ENCODE results near the gene PELI3.
"Not testable (repeated sequence)": the region's sequence is repeated elsewhere in the genome, so short reads cannot be mapped to it uniquely, and the experiment has no call there.

The PELI3 gene

DNA sequence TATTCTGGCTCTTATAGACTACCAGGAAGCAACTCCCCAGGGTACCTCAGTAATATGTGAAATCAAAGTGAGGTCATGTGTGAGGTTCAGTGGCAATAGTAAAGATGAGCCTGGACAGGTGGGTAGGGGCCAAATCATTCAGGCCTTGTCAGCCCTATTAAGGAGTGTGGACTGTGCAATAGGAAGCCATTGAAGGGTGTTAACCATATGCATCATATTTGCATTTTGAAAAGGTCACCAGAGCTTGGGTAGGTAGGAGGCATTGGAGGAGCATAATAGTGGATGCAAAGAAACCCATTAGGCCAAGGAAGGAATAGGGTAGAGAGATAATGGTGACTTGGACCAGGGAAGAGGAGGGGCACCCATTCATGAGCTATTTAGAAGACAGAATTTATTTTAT is 19.7 kb upstream of the PELI3 start:
- DNase-seq: no peak

DNA sequence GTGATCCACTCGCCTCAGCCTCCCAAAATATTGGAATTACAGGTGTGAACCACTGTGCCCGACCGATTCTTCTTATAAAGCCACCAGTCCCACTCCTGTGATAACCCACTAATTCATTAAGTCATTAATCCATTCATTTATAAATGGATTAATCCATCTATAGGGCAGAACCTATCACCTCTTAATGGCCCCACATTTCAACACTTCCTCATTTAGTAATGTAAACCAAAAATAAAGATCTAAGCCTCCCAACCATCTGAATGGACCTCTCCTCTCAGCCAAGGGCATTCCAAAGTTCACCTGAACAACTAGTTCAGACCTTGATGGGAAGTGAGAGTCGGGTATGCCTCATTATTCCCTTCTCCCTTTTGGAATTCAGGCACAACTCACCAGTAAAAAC is 18.2 kb upstream of the PELI3 start:
- no peak for DNase-seq

DNA sequence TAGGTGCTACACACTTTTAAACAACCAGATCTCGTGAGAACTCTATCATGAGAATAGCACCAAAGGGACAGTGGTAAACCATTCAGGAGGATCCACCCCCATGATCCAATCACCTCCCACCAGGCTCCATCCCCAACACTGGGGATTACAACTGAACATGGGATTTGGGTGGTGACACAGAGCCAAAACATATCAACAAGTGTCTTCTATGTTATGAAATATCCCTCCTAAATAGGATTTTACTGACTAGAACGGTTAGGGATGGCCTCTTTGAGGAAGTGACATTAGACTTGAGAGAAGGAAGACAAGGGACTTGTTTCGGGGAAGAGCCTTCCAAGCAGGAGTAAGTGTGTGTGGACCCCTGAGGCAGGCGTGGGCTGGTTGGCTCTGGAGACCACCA is 16.1 kb upstream of the PELI3 start:
- no peak for DNase-seq

- DNase-seq: no peak
Measured at GRCh38 chr11:66451663-66452062, 15.0 kb upstream of the PELI3 start.

DNA sequence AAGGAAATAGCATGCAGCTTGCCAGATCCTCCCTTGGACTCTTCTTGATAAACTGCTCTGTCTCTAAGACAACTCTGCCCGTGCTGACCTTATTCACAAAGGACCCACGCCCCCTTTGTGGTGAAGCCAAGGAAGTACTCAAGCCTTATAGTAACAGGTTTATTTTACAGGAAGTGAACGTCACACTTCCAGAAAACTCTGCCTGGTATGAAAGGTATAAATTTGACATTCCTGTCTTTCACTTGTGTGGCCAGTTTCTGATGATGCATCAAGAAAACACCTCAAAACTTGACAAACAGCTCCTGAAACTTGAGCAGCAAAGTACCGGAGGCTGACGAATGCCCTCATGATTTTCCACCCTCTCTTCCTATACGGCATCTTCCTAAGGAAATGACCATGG is 12.5 kb upstream of the PELI3 start:
- no peak for DNase-seq

GRCh38 chr11:66454828-66455227 is 11.9 kb upstream of the PELI3 start:
- no peak for DNase-seq

DNA sequence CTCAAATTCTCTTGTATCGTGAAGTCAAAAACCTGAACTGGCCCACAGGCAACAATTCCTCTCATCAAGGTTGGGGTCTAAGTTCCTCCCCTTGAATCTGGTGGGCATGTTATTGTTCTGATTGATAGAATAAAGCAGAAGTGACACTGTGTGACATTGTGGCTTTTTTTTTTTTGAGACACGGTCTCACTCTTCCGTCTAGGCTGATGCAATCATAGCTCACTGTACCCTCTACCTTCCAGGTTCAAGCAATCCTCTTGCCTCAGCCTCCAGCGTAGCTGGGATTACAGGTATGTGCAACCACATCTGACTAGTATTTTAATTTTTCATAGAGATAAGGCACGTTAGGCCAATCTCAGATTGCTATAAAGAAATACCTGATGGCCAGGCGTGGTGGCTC is 8.9 kb upstream of the PELI3 start:
- DNase-seq: no peak

DNA sequence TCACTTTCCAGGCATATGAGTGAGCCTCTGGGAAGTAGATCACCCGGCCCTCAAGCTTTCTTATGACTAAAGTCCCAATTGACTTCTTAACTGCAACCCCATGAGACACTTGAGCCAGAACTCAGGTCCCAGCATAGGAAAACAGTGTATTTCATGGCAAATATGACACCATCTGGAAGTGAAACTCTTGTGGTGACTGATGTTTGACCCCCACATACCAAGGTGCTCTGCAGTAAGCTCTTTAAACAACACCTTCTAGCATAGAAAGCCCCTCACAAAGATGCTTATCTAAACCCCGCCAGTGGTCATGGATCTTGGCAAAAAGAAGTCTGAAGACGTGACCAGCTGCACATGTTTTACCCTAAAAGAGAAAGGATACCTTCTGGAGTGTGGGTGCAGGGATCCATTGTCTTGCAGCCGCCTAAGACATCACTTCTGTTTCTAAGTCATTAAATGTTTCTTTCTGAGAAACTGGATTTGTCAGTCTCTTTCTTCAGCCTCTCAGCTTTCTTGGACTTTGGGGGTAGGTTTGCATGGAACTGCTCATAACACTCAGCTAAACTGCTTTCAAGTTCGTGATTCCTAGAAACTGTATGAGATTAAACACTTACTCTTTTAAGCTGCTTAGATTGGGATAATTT is 7.4 kb upstream of the PELI3 start:
- no peak for DNase-seq

GRCh38 chr11:66462010-66462409 is 4.7 kb upstream of the PELI3 start:
- no peak for DNase-seq

- no peak for DNase-seq
Measured at GRCh38 chr11:66462911-66463310, 3.8 kb upstream of the PELI3 start.

- not testable (repeated sequence) for DNase-seq
Measured at GRCh38 chr11:66464116-66464515, 2.6 kb upstream of the PELI3 start.

- DNase-seq: no peak
Measured at GRCh38 chr11:66464916-66465315, 1.8 kb upstream of the PELI3 start.

- no peak for DNase-seq
Measured at GRCh38 chr11:66465373-66466224, 1.1 kb upstream of the PELI3 start.

- DNase-seq: no peak
Measured at GRCh38 chr11:66467034-66467659, 442 bp downstream of the PELI3 start.

DNA sequence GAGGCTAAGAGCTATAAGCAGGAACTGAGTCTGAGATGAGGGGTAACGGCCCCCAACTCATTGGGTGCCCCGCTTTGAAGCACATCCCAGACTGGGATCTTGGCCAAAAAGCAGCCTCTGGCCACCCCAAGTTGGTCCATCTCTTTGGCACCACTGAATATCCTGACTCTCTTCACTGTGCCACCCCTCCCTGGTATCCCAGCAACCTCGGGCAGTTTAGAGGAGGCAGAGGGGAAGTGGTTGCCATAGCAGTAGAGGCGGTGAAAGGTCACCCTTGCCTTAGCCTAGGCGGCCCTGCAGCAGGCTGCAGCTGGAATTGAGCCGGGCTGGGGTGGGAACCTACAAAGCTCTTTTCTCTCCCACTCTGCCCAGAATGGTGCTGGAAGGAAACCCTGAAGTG is 1.1 kb downstream of the PELI3 start:
- peak; percentile 17 for DNase-seq

DNA sequence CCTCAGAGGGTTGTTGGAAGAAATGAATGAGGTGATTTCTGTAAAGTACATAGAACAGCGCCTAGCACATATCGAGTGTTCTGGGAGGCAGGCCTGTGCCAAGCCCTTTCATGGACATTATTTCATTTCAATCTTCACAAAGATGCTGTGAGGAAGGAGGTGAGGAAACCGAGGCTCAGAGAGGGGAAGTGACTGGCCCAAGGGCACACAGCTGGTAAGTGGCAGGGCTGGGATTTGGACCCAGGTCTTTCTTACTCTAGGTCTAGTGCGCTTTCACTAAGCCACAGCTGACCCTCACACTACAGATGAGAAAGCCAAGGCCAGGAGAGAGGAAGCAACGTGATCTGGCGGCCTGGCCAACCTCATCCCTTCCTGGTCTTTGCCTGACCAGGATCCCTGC is 2.0 kb downstream of the PELI3 start:
- DNase-seq: no peak

- no peak for DNase-seq
Measured at GRCh38 chr11:66469441-66469840, 2.7 kb downstream of the PELI3 start.

- DNase-seq: no peak
Measured at GRCh38 chr11:66470015-66470414, 3.3 kb downstream of the PELI3 start.

DNA sequence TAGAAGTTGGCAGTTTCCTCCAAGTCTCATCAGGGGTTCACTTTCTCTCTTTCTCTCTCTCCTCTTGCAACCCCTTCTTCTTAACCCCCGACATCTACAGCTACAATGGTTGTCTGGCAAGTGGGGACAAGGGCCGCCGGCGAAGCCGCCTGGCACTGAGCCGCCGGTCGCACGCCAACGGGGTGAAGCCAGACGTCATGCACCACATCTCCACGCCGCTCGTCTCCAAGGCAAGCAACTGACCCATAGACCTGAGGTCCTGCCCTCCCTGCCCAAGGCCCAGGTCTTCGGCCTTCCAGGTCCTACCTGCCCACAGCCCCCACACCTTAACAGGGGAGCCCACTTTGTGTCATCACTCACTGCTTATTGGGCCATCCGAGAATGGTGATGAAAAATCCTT is 4.4 kb downstream of the PELI3 start:
- no peak for DNase-seq

GRCh38 chr11:66472054-66472453 is 5.3 kb downstream of the PELI3 start:
- DNase-seq: no peak

GRCh38 chr11:66473167-66473566 is 6.5 kb downstream of the PELI3 start:
- no peak for DNase-seq

GRCh38 chr11:66473608-66474515 is 7.2 kb downstream of the PELI3 start:
- DNase-seq: no peak

All from DMS79 (cell line).